Vagina (tissue), 2 donors: Measurements from ENCODE around the gene RPH3AL.

ENCODE experiments used
- POLR2A ChIP-seq, 2 donors: fragments of 450-650 bp; IDR thresholded peaks; one replicate each; pipeline ENCODE4 v1.6.1; 2017; ENCODE audit warnings: antibody characterized with exemption in 2 of 2, mild to moderate bottlenecking in 2 of 2, moderate library complexity in 2 of 2
- POLR2AphosphoS5 ChIP-seq, 2 donors: sonication (generic); formaldehyde crosslinking; IDR thresholded peaks; one replicate each; pipeline ENCODE4 v1.9.0; 2017; ENCODE audit warnings: antibody characterized with exemption in 2 of 2, mild to moderate bottlenecking in 2 of 2, low read depth in 1 of 2; ENCODE audit not compliant: insufficient read depth in 1 of 2
- TF ChIP-seq, protein P1 (sequence below), 3 experiments: fragments of 450-650 bp in 2 of 3; fragments of 200-600 bp in 1 of 3; sonication (generic) in 1 of 3; IDR thresholded peaks; one replicate each; pipeline ENCODE4 v1.5.1; 2017 to 2019; ENCODE audit warnings: antibody characterized with exemption in 3 of 3, mild to moderate bottlenecking in 2 of 3, moderate library complexity in 2 of 3

DNA sequence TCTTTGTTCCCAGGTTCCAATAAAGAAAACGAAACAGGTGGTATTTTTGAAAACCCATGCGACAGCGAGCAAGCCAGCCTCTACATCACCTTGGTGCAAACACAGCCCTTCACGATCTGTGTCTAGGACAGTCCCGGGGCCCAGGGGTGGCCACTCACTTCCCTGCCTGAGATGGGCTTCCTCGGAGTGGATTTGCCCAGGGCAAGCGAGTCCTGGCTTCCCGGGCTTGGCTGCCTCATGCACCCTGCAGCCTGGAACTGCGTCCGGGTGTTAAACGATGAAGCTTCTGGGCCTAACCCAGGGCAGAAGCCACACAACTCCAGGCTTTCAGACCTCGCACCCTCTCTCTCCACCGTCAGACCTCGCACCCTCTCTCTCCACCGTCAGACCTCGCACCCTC is 66.0 kb downstream of the RPH3AL start:
- TF ChIP-seq POLR2A (IDR thresholded peaks at IDR 0.05) (no peak), POLR2AphosphoS5 (IDR thresholded peaks at IDR 0.05; ENCODE audit: insufficient read depth in 1 of 2, low read depth in 1 of 2) (no peak)
- TF ChIP-seq, protein P1, sequence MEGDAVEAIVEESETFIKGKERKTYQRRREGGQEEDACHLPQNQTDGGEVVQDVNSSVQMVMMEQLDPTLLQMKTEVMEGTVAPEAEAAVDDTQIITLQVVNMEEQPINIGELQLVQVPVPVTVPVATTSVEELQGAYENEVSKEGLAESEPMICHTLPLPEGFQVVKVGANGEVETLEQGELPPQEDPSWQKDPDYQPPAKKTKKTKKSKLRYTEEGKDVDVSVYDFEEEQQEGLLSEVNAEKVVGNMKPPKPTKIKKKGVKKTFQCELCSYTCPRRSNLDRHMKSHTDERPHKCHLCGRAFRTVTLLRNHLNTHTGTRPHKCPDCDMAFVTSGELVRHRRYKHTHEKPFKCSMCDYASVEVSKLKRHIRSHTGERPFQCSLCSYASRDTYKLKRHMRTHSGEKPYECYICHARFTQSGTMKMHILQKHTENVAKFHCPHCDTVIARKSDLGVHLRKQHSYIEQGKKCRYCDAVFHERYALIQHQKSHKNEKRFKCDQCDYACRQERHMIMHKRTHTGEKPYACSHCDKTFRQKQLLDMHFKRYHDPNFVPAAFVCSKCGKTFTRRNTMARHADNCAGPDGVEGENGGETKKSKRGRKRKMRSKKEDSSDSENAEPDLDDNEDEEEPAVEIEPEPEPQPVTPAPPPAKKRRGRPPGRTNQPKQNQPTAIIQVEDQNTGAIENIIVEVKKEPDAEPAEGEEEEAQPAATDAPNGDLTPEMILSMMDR (IDR thresholded peaks at IDR 0.05), result no peak
